H9 (cell line): ENCODE data around the gene HTD2. TPM values are rescaled to one million over a fixed set of nuclear protein-coding genes. Genes with fewer than 3 reads are reported as not detected.

Experiments
- DNase-seq: peaks from one replicate; pipeline ENCODE4 v3.0.0-alpha.2; 2017
- H2AFZ ChIP-seq: one replicate; pipeline ENCODE4 v1.6.1; 2013; ENCODE audit warnings: mild to moderate bottlenecking, low read length, control low read depth, moderate library complexity
- H2AK5ac ChIP-seq: 2 replicates; pipeline ENCODE4 v1.6.1; 2013; ENCODE audit warnings: low read length, control low read depth, mixed read lengths; ENCODE audit not compliant: insufficient read length
- H2BK120ac ChIP-seq: one replicate; pipeline ENCODE4 v1.6.1; 2013; ENCODE audit warnings: low read depth, mild to moderate bottlenecking, low read length, control low read depth, inconsistent platforms; ENCODE audit not compliant: poor library complexity, severe bottlenecking
- H2BK12ac ChIP-seq: 2 replicates; pipeline ENCODE4 v1.6.1; 2013; ENCODE audit warnings: low read length, control low read depth, mixed read lengths, low read depth; ENCODE audit not compliant: insufficient read length
- H2BK15ac ChIP-seq: 2 replicates; pipeline ENCODE4 v1.6.1; 2013; ENCODE audit warnings: low read depth, low read length, control low read depth
- H2BK20ac ChIP-seq: one replicate; pipeline ENCODE4 v1.6.1; 2013; ENCODE audit warnings: low read depth, mild to moderate bottlenecking, low read length, control low read depth, inconsistent platforms; ENCODE audit not compliant: poor library complexity, severe bottlenecking
- H2BK5ac ChIP-seq: 2 replicates; pipeline ENCODE4 v1.6.1; 2013; ENCODE audit warnings: low read length, control low read depth, mixed read lengths; ENCODE audit not compliant: insufficient read length
- H3K14ac ChIP-seq: 2 replicates; pipeline ENCODE4 v1.6.1; 2013; ENCODE audit warnings: low read length, control low read depth; ENCODE audit not compliant: insufficient read depth
- H3K18ac ChIP-seq: 2 replicates; pipeline ENCODE4 v1.6.1; 2013; ENCODE audit warnings: low read depth, mild to moderate bottlenecking, mixed read lengths, low read length, control low read depth; ENCODE audit not compliant: insufficient read length
- H3K23ac ChIP-seq: 2 replicates; pipeline ENCODE4 v1.6.1; 2013; ENCODE audit warnings: low read length, control low read depth, mixed read lengths, low read depth; ENCODE audit not compliant: insufficient read length
- H3K23me2 ChIP-seq: 2 replicates; pipeline ENCODE4 v1.6.1; 2013; ENCODE audit warnings: low read depth, mild to moderate bottlenecking, mixed read lengths, low read length, control low read depth; ENCODE audit not compliant: insufficient read length, poor library complexity, severe bottlenecking
- H3K27ac ChIP-seq: 2 replicates; pipeline ENCODE4 v1.5.1; 2013; ENCODE audit warnings: low read length, control low read depth, mixed read lengths, low read depth; ENCODE audit not compliant: insufficient read length
- H3K27me3 ChIP-seq: 2 replicates; pipeline ENCODE4 v1.6.1; 2013; ENCODE audit warnings: low read length, control low read depth, inconsistent platforms; ENCODE audit not compliant: insufficient read depth
- H3K4ac ChIP-seq: 2 replicates; pipeline ENCODE4 v1.6.1; 2013; ENCODE audit warnings: low read depth, mild to moderate bottlenecking, control low read depth, inconsistent platforms, low read length, moderate library complexity
- H3K4me1 ChIP-seq: 2 replicates; pipeline ENCODE4 v1.6.1; 2013; ENCODE audit warnings: low read length, control low read depth, inconsistent platforms; ENCODE audit not compliant: insufficient read depth
- H3K4me2 ChIP-seq: 2 replicates; pipeline ENCODE4 v1.6.1; 2013; ENCODE audit warnings: low read length, control low read depth, mixed read lengths; ENCODE audit not compliant: insufficient read length, insufficient read depth
- H3K56ac ChIP-seq: 2 replicates; pipeline ENCODE4 v1.6.1; 2013; ENCODE audit warnings: low read depth, mild to moderate bottlenecking, mixed read lengths, low read length, control low read depth; ENCODE audit not compliant: insufficient read length
- H3K79me1 ChIP-seq: 2 replicates; pipeline ENCODE4 v1.6.1; 2013; ENCODE audit warnings: low read depth, mild to moderate bottlenecking, moderate library complexity, low read length, control low read depth, inconsistent platforms; ENCODE audit not compliant: insufficient read depth, poor library complexity, severe bottlenecking
- H3K79me2 ChIP-seq: 2 replicates; pipeline ENCODE4 v1.6.1; 2013; ENCODE audit warnings: low read length, control low read depth, inconsistent platforms; ENCODE audit not compliant: insufficient read depth
- H3K9ac ChIP-seq: 2 replicates; pipeline ENCODE4 v1.6.1; 2013; ENCODE audit warnings: low read length, control low read depth, mixed read lengths; ENCODE audit not compliant: insufficient read length; ENCODE audit errors: extremely low read depth
- H3K9me3 ChIP-seq: one replicate; pipeline ENCODE4 v1.6.1; 2013; ENCODE audit warnings: low read depth, low read length, inconsistent platforms; ENCODE audit not compliant: control insufficient read depth
- H3T11ph ChIP-seq: one replicate; pipeline ENCODE4 v1.6.1; 2013; ENCODE audit warnings: mild to moderate bottlenecking, low read length, control low read depth, inconsistent platforms
- H4K20me1 ChIP-seq: one replicate; pipeline ENCODE4 v1.6.1; 2013; ENCODE audit not compliant: control insufficient read depth, insufficient read length, insufficient read depth
- H4K5ac ChIP-seq: 2 replicates; pipeline ENCODE4 v1.6.1; 2013; ENCODE audit warnings: low read depth, mild to moderate bottlenecking, mixed read lengths, low read length, control low read depth; ENCODE audit not compliant: insufficient read length
- H4K8ac ChIP-seq: replicated peaks from 2 replicates; pipeline ENCODE4 v1.6.1; 2013; ENCODE audit warnings: low read length, control low read depth, mixed read lengths, low read depth; ENCODE audit not compliant: insufficient read length
- H4K91ac ChIP-seq: 2 replicates; pipeline ENCODE4 v1.6.1; 2013; ENCODE audit warnings: low read depth, mild to moderate bottlenecking, moderate library complexity, mixed read lengths, low read length, control low read depth; ENCODE audit not compliant: insufficient read length
- H3K27ac Mint-ChIP-seq, 3 experiments: 2 replicates in 2 of 3; 3 replicates in 1 of 3; pipeline ENCODE4 v1.8.0; 2020 to 2021; ENCODE audit warnings: mixed read lengths in 3 of 3, mild to moderate bottlenecking in 1 of 3, moderate library complexity in 1 of 3
- H3K27me3 Mint-ChIP-seq: 2 replicates; pipeline ENCODE4 v1.8.0; 2021; ENCODE audit warnings: low read depth, mild to moderate bottlenecking, moderate library complexity, mixed read lengths
- H3K36me3 Mint-ChIP-seq, 3 experiments: 2 replicates in 2 of 3; 3 replicates in 1 of 3; pipeline ENCODE4 v1.8.0; 2020 to 2021; ENCODE audit warnings: low read depth in 3 of 3, mixed read lengths in 3 of 3; ENCODE audit not compliant: insufficient read depth in 1 of 3
- H3K4me1 Mint-ChIP-seq, 2 experiments: 2 replicates each; pipeline ENCODE4 v1.8.0; 2020; ENCODE audit warnings: mixed read lengths in 2 of 2
- H3K4me3 Mint-ChIP-seq, 2 experiments: 2 replicates in 1 of 2; 3 replicates in 1 of 2; pipeline ENCODE4 v1.8.0; 2020 to 2021; ENCODE audit warnings: mild to moderate bottlenecking in 2 of 2, mixed read lengths in 2 of 2, moderate library complexity in 1 of 2
- H3K9me3 Mint-ChIP-seq, 2 experiments: 2 replicates in 1 of 2; 3 replicates in 1 of 2; pipeline ENCODE4 v1.8.0; 2020; ENCODE audit warnings: mild to moderate bottlenecking in 2 of 2, mixed read lengths in 2 of 2, moderate library complexity in 1 of 2
- WGBS: extraction: QIAGEN DNeasy Blood & Tissue Kit; methylation state at CpG from one replicate; pipeline ENCODE4 v1.1.7; 2013; ENCODE audit warnings: missing lambda C conversion rate, low lambda C conversion rate, mixed read lengths; ENCODE audit not compliant: insufficient read length; ENCODE audit errors: extremely low coverage; 5-methylcytosine and 5-hydroxymethylcytosine counted together
- total RNA-seq: library from RNA; stranded (reverse); gene quantifications from 2 replicates; pipeline ENCODE4 v1.2.1, GENCODE V29; 2021
- TF ChIP-seq, protein P1 (sequence below): fragments of 200-600 bp; sonication (generic); conservative IDR thresholded peaks from 3 replicates; pipeline ENCODE4 v1.8.0; 2021; ENCODE audit warnings: antibody characterized with exemption, mild to moderate bottlenecking

HTD2 gene
- total RNA-seq, 1 experiment from 2014 or later = 13.4 TPM

DNA sequence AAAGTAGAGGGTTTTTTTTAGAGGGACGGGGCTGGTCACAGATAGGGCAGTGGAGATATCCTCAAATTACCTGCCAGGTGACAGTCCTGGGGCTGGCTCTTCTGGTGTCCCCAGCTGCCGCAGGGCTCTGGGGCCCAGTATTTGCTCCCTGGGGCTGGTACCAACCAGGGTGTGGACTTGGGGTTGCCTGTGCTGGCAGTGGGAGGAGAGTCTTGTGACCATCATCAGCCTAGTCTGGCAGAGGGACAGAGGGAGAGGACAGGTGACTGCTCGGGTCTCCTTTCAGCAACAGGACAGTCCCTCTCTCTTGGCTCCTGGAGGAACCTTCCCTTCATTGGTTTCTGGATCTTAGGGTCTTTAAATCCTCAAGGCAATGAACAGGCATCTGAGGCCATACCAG lies 8.1 kb upstream of the HTD2 start:
- H4K91ac ChIP-seq = no peak overlapping the region
- H3T11ph ChIP-seq = no peak overlapping the region
- Mint-ChIP-seq H3K36me3 (no peaks in the 10 kb centered on the region; a peak in 1 of 7 replicates), H3K4me3 (no peak overlapping the region), H3K27ac (peak overlapping the region in 1 of 3 experiments; percentile 31; a peak in 1 of 7 replicates), H3K4me1 (peaks cover 10 to 11% of the 10 kb centered on the region in 2 experiments), H3K9me3 (peaks cover 0 to 3% of the 10 kb centered on the region in 2 experiments; a peak in 1 of 5 replicates), H3K27me3 (peaks cover 20% of the 10 kb centered on the region)
- no peaks in the 10 kb centered on the region for H3K27me3 ChIP-seq
- no peak overlapping the region for H3K18ac ChIP-seq
- no peak overlapping the region for H3K23ac ChIP-seq
- no peaks in the 10 kb centered on the region for H3K79me1 ChIP-seq
- no peak overlapping the region for H3K9ac ChIP-seq
- no peak overlapping the region for H2BK15ac ChIP-seq
- H3K27ac ChIP-seq = no peak overlapping the region
- H3K56ac ChIP-seq = no peak overlapping the region
- H3K4me2 ChIP-seq = no peak overlapping the region
- no peak overlapping the region for H2BK5ac ChIP-seq
- TF ChIP-seq, protein P1, sequence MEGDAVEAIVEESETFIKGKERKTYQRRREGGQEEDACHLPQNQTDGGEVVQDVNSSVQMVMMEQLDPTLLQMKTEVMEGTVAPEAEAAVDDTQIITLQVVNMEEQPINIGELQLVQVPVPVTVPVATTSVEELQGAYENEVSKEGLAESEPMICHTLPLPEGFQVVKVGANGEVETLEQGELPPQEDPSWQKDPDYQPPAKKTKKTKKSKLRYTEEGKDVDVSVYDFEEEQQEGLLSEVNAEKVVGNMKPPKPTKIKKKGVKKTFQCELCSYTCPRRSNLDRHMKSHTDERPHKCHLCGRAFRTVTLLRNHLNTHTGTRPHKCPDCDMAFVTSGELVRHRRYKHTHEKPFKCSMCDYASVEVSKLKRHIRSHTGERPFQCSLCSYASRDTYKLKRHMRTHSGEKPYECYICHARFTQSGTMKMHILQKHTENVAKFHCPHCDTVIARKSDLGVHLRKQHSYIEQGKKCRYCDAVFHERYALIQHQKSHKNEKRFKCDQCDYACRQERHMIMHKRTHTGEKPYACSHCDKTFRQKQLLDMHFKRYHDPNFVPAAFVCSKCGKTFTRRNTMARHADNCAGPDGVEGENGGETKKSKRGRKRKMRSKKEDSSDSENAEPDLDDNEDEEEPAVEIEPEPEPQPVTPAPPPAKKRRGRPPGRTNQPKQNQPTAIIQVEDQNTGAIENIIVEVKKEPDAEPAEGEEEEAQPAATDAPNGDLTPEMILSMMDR = no peak
- no peak overlapping the region for H2BK20ac ChIP-seq
- no peak for DNase-seq
- H3K9me3 ChIP-seq = no peaks in the 10 kb centered on the region
- H4K5ac ChIP-seq = no peak overlapping the region
- no CpG with 5 or more reads among the region's 3 CpGs for WGBS
- no peak overlapping the region for H2BK12ac ChIP-seq
- no peak overlapping the region for H3K4ac ChIP-seq
- H2AFZ ChIP-seq = no peak overlapping the region
- H4K20me1 ChIP-seq = no peaks in the 10 kb centered on the region
- no peaks in the 10 kb centered on the region for H3K79me2 ChIP-seq
- no peak overlapping the region for H3K14ac ChIP-seq
- no peaks in the 10 kb centered on the region for H3K23me2 ChIP-seq
- H2AK5ac ChIP-seq = no peak overlapping the region
- H3K4me1 ChIP-seq = no peaks in the 10 kb centered on the region
- H4K8ac ChIP-seq = no peak overlapping the region
- no peak overlapping the region for H2BK120ac ChIP-seq
